ENCODE data around the gene MAGEA10. TPM values are rescaled to one million over a fixed set of nuclear protein-coding genes. Genes with fewer than 3 reads are reported as not detected.

Gene MAGEA10
- total RNA-seq, 6 experiments from 2014 or later = not detected

- no peaks in the 10 kb centered on the region for H3K27me3 ChIP-seq
- no peak overlapping the region for H3K4me3 ChIP-seq
- DNase-seq = no peak
- no peak overlapping the region for H3K27ac ChIP-seq
- no peak for TF ChIP-seq CTCF (IDR thresholded peaks at IDR 0.05)
- no peak for TF ChIP-seq POLR2A (IDR thresholded peaks at IDR 0.05)
- no peak for ATAC-seq
- H3K36me3 ChIP-seq = no peaks in the 10 kb centered on the region
- 57% methylated on average over 6 of the region's 6 CpGs for WGBS (ENCODE audit: insufficient coverage, low coverage, low lambda C conversion rate, missing lambda C conversion rate)
- intact Hi-C loops (cut with DNase I) = no loop called here
- H3K9me3 ChIP-seq = no peaks in the 10 kb centered on the region
- H3K4me1 ChIP-seq = no peaks in the 10 kb centered on the region
Observed at GRCh38 chrX:152103866-152104265, 34.5 kb downstream of the MAGEA10 start.

DNA sequence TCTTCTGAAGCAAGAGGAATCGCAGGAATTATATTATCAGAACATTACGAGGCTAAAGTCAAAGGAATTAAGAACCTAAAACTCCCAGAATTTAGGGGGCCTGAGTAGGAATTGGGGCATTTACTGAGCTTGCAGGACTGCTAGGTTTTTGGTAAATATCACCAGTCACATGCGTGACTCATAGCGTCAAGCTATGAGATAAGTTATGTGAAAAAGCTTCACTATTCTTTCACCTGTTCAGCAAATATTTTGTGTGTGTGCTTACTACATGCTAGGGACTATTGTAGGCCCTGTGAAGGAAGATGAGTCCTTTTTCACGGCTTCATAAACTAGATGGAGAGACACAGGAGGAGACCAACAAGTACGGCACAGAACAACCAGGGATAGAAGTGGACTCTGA lies 52.2 kb downstream of the MAGEA10 start:
- intact Hi-C loops (cut with DNase I) = no loop called here

More for the DNA sequence above, 52.2 kb downstream of the MAGEA10 start:
- no peak overlapping the region for H3K27ac ChIP-seq
- no peak for TF ChIP-seq POLR2A (IDR thresholded peaks at IDR 0.05)
- no peak for TF ChIP-seq CTCF (IDR thresholded peaks at IDR 0.05)
- no peak for ATAC-seq
- WGBS (ENCODE audit: insufficient coverage, low coverage, low lambda C conversion rate, missing lambda C conversion rate) = 62% methylated on average over 6 of the region's 6 CpGs
- H3K4me3 ChIP-seq = no peak overlapping the region
- no peaks in the 10 kb centered on the region for H3K9me3 ChIP-seq
- H3K27me3 ChIP-seq = peaks cover 0 to 2% of the 10 kb centered on the region in 2 donors
- no peaks in the 10 kb centered on the region for H3K36me3 ChIP-seq
- H3K4me1 ChIP-seq = no peaks in the 10 kb centered on the region
- no peak for DNase-seq

Other genes starting within 250 kb of the MAGEA10 start
- not detected for gene MAGEA4, start 225.7 kb downstream of the MAGEA10 start, total RNA-seq
- 1 to 10 TPM; 1.2 to 8.4 (median 5.5) TPM for gene GABRE, start 163.9 kb downstream of the MAGEA10 start, total RNA-seq